ENCODE measurements around the gene SIRPD.

SIRPD gene

GRCh38 chr20:1537731-1538058, 19.8 kb downstream of the SIRPD start:
- TF ChIP-seq CTCF (IDR thresholded peaks at IDR 0.05; ENCODE audit: borderline replicate concordance, insufficient read depth, low read depth, low read length) = no peak
- no peak overlapping the region for H3K4me3 ChIP-seq (ENCODE audit: low read depth, low read length)

GRCh38 chr20:1536893-1537730, 20.4 kb downstream of the SIRPD start:
- H3K4me3 ChIP-seq (ENCODE audit: low read depth, low read length) = no peak overlapping the region
- no peak for TF ChIP-seq CTCF (IDR thresholded peaks at IDR 0.05; ENCODE audit: borderline replicate concordance, insufficient read depth, low read depth, low read length)

- no peak for TF ChIP-seq CTCF (IDR thresholded peaks at IDR 0.05; ENCODE audit: borderline replicate concordance, insufficient read depth, low read depth, low read length)
- H3K4me3 ChIP-seq (ENCODE audit: low read depth, low read length) = no peak overlapping the region
Observed at GRCh38 chr20:1535420-1536175, 21.9 kb downstream of the SIRPD start.

GRCh38 chr20:1534526-1534925, 23.0 kb downstream of the SIRPD start:
- no peak overlapping the region for H3K4me3 ChIP-seq (ENCODE audit: low read depth, low read length)
- no peak for TF ChIP-seq CTCF (IDR thresholded peaks at IDR 0.05; ENCODE audit: borderline replicate concordance, insufficient read depth, low read depth, low read length)

- no peak overlapping the region for H3K4me3 ChIP-seq (ENCODE audit: low read depth, low read length)
- no peak for TF ChIP-seq CTCF (IDR thresholded peaks at IDR 0.05; ENCODE audit: borderline replicate concordance, insufficient read depth, low read depth, low read length)
Observed at GRCh38 chr20:1533059-1533458, 24.4 kb downstream of the SIRPD start.

GRCh38 chr20:1528811-1529210, 28.7 kb downstream of the SIRPD start:
- no peak overlapping the region for H3K4me3 ChIP-seq (ENCODE audit: low read depth, low read length)
- no peak for TF ChIP-seq CTCF (IDR thresholded peaks at IDR 0.05; ENCODE audit: borderline replicate concordance, insufficient read depth, low read depth, low read length)

GRCh38 chr20:1527923-1528322, 29.6 kb downstream of the SIRPD start:
- TF ChIP-seq CTCF (IDR thresholded peaks at IDR 0.05; ENCODE audit: borderline replicate concordance, insufficient read depth, low read depth, low read length) = no peak
- H3K4me3 ChIP-seq (ENCODE audit: low read depth, low read length) = no peak overlapping the region

All from GM12875 (cell line).